ENCODE measurements around the gene MTMR12. TPM values are rescaled to one million over a fixed set of nuclear protein-coding genes. Genes with fewer than 3 reads are reported as not detected.

The MTMR12 gene
- total and polyA plus RNA-seq, 10 of the 15 experiments (the other 5 are each of a cell fraction or from before 2014, with no cell fraction given), result 5.0 to 22.9 (median 16.3) TPM

- TF ChIP-seq, protein P1, sequence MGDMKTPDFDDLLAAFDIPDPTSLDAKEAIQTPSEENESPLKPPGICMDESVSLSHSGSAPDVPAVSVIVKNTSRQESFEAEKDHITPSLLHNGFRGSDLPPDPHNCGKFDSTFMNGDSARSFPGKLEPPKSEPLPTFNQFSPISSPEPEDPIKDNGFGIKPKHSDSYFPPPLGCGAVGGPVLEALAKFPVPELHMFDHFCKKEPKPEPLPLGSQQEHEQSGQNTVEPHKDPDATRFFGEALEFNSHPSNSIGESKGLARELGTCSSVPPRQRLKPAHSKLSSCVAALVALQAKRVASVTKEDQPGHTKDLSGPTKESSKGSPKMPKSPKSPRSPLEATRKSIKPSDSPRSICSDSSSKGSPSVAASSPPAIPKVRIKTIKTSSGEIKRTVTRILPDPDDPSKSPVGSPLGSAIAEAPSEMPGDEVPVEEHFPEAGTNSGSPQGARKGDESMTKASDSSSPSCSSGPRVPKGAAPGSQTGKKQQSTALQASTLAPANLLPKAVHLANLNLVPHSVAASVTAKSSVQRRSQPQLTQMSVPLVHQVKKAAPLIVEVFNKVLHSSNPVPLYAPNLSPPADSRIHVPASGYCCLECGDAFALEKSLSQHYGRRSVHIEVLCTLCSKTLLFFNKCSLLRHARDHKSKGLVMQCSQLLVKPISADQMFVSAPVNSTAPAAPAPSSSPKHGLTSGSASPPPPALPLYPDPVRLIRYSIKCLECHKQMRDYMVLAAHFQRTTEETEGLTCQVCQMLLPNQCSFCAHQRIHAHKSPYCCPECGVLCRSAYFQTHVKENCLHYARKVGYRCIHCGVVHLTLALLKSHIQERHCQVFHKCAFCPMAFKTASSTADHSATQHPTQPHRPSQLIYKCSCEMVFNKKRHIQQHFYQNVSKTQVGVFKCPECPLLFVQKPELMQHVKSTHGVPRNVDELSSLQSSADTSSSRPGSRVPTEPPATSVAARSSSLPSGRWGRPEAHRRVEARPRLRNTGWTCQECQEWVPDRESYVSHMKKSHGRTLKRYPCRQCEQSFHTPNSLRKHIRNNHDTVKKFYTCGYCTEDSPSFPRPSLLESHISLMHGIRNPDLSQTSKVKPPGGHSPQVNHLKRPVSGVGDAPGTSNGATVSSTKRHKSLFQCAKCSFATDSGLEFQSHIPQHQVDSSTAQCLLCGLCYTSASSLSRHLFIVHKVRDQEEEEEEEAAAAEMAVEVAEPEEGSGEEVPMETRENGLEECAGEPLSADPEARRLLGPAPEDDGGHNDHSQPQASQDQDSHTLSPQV (IDR thresholded peaks at IDR 0.05), result no peak
Observed at GRCh38 chr5:32255540-32255900, 57.2 kb downstream of the MTMR12 start (continued).

GRCh38 chr5:32254881-32255539 lies 57.7 kb downstream of the MTMR12 start:
- Histone ChIP-seq H3K4me2 (ENCODE audit: control insufficient read depth, insufficient read depth) (no peak overlapping the region), H3K27me3 (replicated peaks in 1 of 2; ENCODE audit: control insufficient read depth in 2 of 2, insufficient read depth in 2 of 2, low read length in 1 of 2) (no peaks in the 10 kb centered on the region), H3K36me3 (ENCODE audit: control insufficient read depth in 2 of 2, insufficient read depth in 2 of 2, low read length in 1 of 2) (peaks cover 4 to 6% of the 10 kb centered on the region in 2 experiments), H3K27ac (ENCODE audit: control insufficient read depth, insufficient read depth) (no peak overlapping the region), H4K20me1 (ENCODE audit: control insufficient read depth, insufficient read depth) (no peaks in the 10 kb centered on the region), H3K9ac (ENCODE audit: control insufficient read depth, insufficient read depth, low read length) (no peak overlapping the region), H3K4me3 (no peak overlapping the region), H2AFZ (ENCODE audit: control insufficient read depth, low read depth, low read length) (no peak overlapping the region), H3K79me2 (ENCODE audit: control insufficient read depth, insufficient read depth, low read length) (no peaks in the 10 kb centered on the region), H3K4me1 (ENCODE audit: control insufficient read depth, insufficient read depth, low read length) (no peaks in the 10 kb centered on the region), H3K9me3 (replicated peaks; ENCODE audit: control insufficient read depth, insufficient read depth, low read length) (no peaks in the 10 kb centered on the region)
- CTCF ChIA-PET, result interaction anchor here (1.1 kb wide), 1 partner anchor 18 kb away, joined by 3 read pairs; no protein-coding TSS in a partner anchor
- SMC1A ChIA-PET (ENCODE audit: uncharacterized antibody, unreplicated experiment), result no interaction called here
- TSS peak; percentile 9 for BruUV-seq (replicated peaks)
- intact Hi-C loops (cut with micrococcal nuclease; ENCODE audit: unreplicated experiment), result no loop called here
- ATAC-seq (no peak), FAIRE-seq (no peak), DNase-seq (ENCODE audit: low read depth, low spot score) (no peak)
- in situ Hi-C loops (cut with MboI), result no loop called here
- WGBS (ENCODE audit: insufficient coverage, insufficient replicate concordance, low lambda C conversion rate, missing lambda C conversion rate), result 79% methylated on average over 5 of the region's 5 CpGs
- RAD21 ChIA-PET (ENCODE audit: unreplicated experiment), result no interaction called here
- POLR2A ChIA-PET, result interaction anchor here (1.6 kb wide), 1 partner anchor 19 kb away, joined by 3 read pairs; no protein-coding TSS in a partner anchor
- TF ChIP-seq SREBF2 (IDR thresholded peaks at IDR 0.05; ENCODE audit: low read length) (no peak), SPI1 (IDR thresholded peaks at IDR 0.05; ENCODE audit: borderline replicate concordance, insufficient read depth, low read depth, low read length) (no peak), MYC (IDR thresholded peaks at IDR 0.05; ENCODE audit: insufficient read depth, insufficient read length, insufficient replicate concordance, low read length, severe bottlenecking) (no peak), TARDBP (IDR thresholded peaks at IDR 0.05; ENCODE audit: borderline replicate concordance) (no peak), POLR2AphosphoS5 (IDR thresholded peaks at IDR 0.05; ENCODE audit: low read length) (no peak), CREB1 (IDR thresholded peaks at IDR 0.05; ENCODE audit: low read depth) (no peak), BRCA1 (IDR thresholded peaks at IDR 0.05; ENCODE audit: low read depth, low read length) (no peak), CHD1 (IDR thresholded peaks at IDR 0.05; ENCODE audit: low read depth, low read length) (no peak), SRF (IDR thresholded peaks at IDR 0.05; ENCODE audit: low read depth in 2 of 2, low read length in 2 of 2) (no peak), ZBTB4 (CRISPR knock-in tag; IDR thresholded peaks at IDR 0.05) (no peak), SMARCA5 (IDR thresholded peaks at IDR 0.05) (no peak)
- TF ChIP-seq, protein P2, sequence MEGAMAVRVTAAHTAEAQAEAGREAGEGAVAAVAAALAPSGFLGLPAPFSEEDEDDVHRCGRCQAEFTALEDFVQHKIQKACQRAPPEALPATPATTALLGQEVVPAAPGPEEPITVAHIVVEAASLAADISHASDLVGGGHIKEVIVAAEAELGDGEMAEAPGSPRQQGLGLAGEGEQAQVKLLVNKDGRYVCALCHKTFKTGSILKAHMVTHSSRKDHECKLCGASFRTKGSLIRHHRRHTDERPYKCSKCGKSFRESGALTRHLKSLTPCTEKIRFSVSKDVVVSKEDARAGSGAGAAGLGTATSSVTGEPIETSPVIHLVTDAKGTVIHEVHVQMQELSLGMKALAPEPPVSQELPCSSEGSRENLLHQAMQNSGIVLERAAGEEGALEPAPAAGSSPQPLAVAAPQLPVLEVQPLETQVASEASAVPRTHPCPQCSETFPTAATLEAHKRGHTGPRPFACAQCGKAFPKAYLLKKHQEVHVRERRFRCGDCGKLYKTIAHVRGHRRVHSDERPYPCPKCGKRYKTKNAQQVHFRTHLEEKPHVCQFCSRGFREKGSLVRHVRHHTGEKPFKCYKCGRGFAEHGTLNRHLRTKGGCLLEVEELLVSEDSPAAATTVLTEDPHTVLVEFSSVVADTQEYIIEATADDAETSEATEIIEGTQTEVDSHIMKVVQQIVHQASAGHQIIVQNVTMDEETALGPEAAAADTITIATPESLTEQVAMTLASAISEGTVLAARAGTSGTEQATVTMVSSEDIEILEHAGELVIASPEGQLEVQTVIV (IDR thresholded peaks at IDR 0.05; ENCODE audit: borderline replicate concordance, partially characterized antibody), result no peak
